HCT116 (cell line): ENCODE results near the gene PATL2. TPM values are rescaled to one million over a fixed set of nuclear protein-coding genes. Genes with fewer than 3 reads are reported as not detected.

Experiments
- ATAC-seq: fragments of 200-7000 bp; cut with Tn5 transposase; 2 replicates; pipeline ENCODE4 v1.9.1; 2020; ENCODE audit warnings: mild to moderate bottlenecking, moderate library complexity
- BruUV-seq: library from RNA; stranded (reverse); fragments of 400-500 nt; replicated peaks from 2 replicates; lab custom pipeline; 2021; lab: Mats Ljungman, UMichigan
- CTCF ChIA-PET: fragments of 300-600 bp; sonication (Branson Sonifier 250); formaldehyde crosslinking; loops from one replicate; lab custom pipeline; 2021; ENCODE audit warnings: antibody characterized with exemption; lab: Charles Lee
- POLR2A ChIA-PET: fragments of 300-600, 350-600 bp; sonication (Branson Sonifier 250); formaldehyde crosslinking; loops from one replicate; lab custom pipeline; 2021; ENCODE audit warnings: antibody characterized with exemption; lab: Charles Lee
- RAD21 ChIA-PET, 2 experiments: fragments of 300-600 bp; sonication (Branson Sonifier 250); formaldehyde crosslinking; loops; one replicate each; lab custom pipeline; 2023; ENCODE audit warnings: low total read pairs in 2 of 2; ENCODE audit not compliant: uncharacterized antibody in 2 of 2, unreplicated experiment in 2 of 2, low non-redundant PET in 1 of 2; lab: Charles Lee
- DNase-seq: peaks from one replicate; pipeline ENCODE4 v3.0.0-alpha.2; 2010; ENCODE audit warnings: low read depth, low spot score
- H2AFZ ChIP-seq: fragments of 200-600 bp; shearing (Covaris generic), sonication (generic); 2 replicates; pipeline ENCODE4 v1.6.1; 2017; ENCODE audit warnings: low read depth, mixed run types, mixed read lengths, antibody characterized with exemption, low read length; ENCODE audit not compliant: poor library complexity, severe bottlenecking
- H3K27ac ChIP-seq: 2 replicates; pipeline ENCODE4 v1.5.1; 2012; ENCODE audit warnings: low read depth, low read length
- H3K27me3 ChIP-seq: fragments of 200-600 bp; sonication (generic); 2 replicates; pipeline ENCODE4 v1.6.1; 2016; ENCODE audit warnings: mixed run types, low read length, mixed read lengths; ENCODE audit not compliant: insufficient read depth
- H3K36me3 ChIP-seq, 2 experiments: fragments of 200-500 bp in 1 of 2; fragments of 200-600 bp in 1 of 2; sonication (Bioruptor generic) in 1 of 2; sonication (generic) in 1 of 2; 2 replicates each; pipeline versions ENCODE4 v1.5.1 to v1.6.1; 2014 to 2016; ENCODE audit warnings: low read length in 2 of 2, inconsistent platforms in 1 of 2, mixed read lengths in 1 of 2, mixed run types in 1 of 2; ENCODE audit not compliant: insufficient read depth in 2 of 2, control insufficient read depth in 1 of 2
- H3K4me1 ChIP-seq, 2 experiments: fragments of 200-600 bp in 1 of 2; sonication (generic) in 1 of 2; 2 replicates each; pipeline versions ENCODE4 v1.5.1 to v1.6.1; 2012 to 2017; ENCODE audit warnings: low read length in 2 of 2, inconsistent platforms in 1 of 2, mild to moderate bottlenecking in 1 of 2, mixed read lengths in 1 of 2, mixed run types in 1 of 2, moderate library complexity in 1 of 2; ENCODE audit not compliant: insufficient read depth in 2 of 2, control insufficient read depth in 1 of 2
- H3K4me2 ChIP-seq: fragments of 200-600 bp; sonication (generic); 2 replicates; pipeline ENCODE4 v1.6.1; 2017; ENCODE audit warnings: mixed run types, low read length, mixed read lengths
- H3K4me3 ChIP-seq, 2 experiments: fragments of 200-600 bp in 1 of 2; sonication (generic) in 1 of 2; replicated peaks in 1 of 2; 2 replicates each; pipeline ENCODE4 v1.5.1; 2011 to 2016; ENCODE audit warnings: low read length in 2 of 2, control low read depth in 1 of 2, low read depth in 1 of 2, mild to moderate bottlenecking in 1 of 2, mixed read lengths in 1 of 2, mixed run types in 1 of 2
- H3K79me2 ChIP-seq: fragments of 200-600 bp; sonication (generic); 2 replicates; pipeline ENCODE4 v1.6.1; 2017; ENCODE audit warnings: mild to moderate bottlenecking, mixed run types, low read length, moderate library complexity, mixed read lengths; ENCODE audit not compliant: insufficient read depth
- H3K9ac ChIP-seq: fragments of 200-600 bp; sonication (generic); 2 replicates; pipeline ENCODE4 v1.6.1; 2016; ENCODE audit warnings: low read length, mixed read lengths
- H3K9me2 ChIP-seq: fragments of 200-600 bp; sonication (generic), shearing (Covaris generic); 2 replicates; pipeline ENCODE4 v1.6.1; 2017; ENCODE audit warnings: mixed run types, mild to moderate bottlenecking, moderate library complexity; ENCODE audit not compliant: insufficient read depth
- H3K9me3 ChIP-seq, 2 experiments: fragments of 200-500 bp in 1 of 2; fragments of 200-600 bp in 1 of 2; sonication (Bioruptor generic) in 1 of 2; sonication (generic) in 1 of 2; 2 replicates each; pipeline ENCODE4 v1.6.1; 2014 to 2017; ENCODE audit warnings: low read length in 2 of 2, mixed read lengths in 2 of 2, inconsistent platforms in 1 of 2, low read depth in 1 of 2, mild to moderate bottlenecking in 1 of 2, mixed run types in 1 of 2, moderate library complexity in 1 of 2; ENCODE audit not compliant: control insufficient read depth in 1 of 2, insufficient read depth in 1 of 2
- H4K20me1 ChIP-seq: fragments of 200-600 bp; sonication (generic), shearing (Covaris generic); 2 replicates; pipeline ENCODE4 v1.6.1; 2017; ENCODE audit warnings: mixed run types, mild to moderate bottlenecking, moderate library complexity; ENCODE audit not compliant: insufficient read depth
- CBX3 ChIP-seq: IDR thresholded peaks from 2 replicates; pipeline ENCODE4 v1.6.1; 2012; ENCODE audit warnings: low read depth
- CEBPB ChIP-seq: IDR thresholded peaks from 2 replicates; pipeline ENCODE4 v1.6.1; 2012; ENCODE audit warnings: low read depth
- CTCF ChIP-seq, 3 experiments: fragments of 200-600 bp in 1 of 3; sonication (generic) in 1 of 3; IDR thresholded peaks in 2 of 3; conservative IDR thresholded peaks in 1 of 3; 2 replicates each; pipeline ENCODE4 v1.5.1; 2012 to 2017; ENCODE audit warnings: low read depth in 2 of 3, low read length in 2 of 3, antibody characterized with exemption in 1 of 3, borderline replicate concordance in 1 of 3, control low read depth in 1 of 3, mild to moderate bottlenecking in 1 of 3, mixed read lengths in 1 of 3, mixed run types in 1 of 3, moderate library complexity in 1 of 3; ENCODE audit not compliant: insufficient read depth in 1 of 3
- EGR1 ChIP-seq: IDR thresholded peaks from 2 replicates; pipeline ENCODE4 v1.6.1; 2012; ENCODE audit warnings: low read depth
- EZH2phosphoT487 ChIP-seq: fragments of 200-600 bp; IDR thresholded peaks from 2 replicates; pipeline ENCODE4 v1.6.1; 2018; ENCODE audit warnings: antibody characterized with exemption, borderline replicate concordance
- FOSL1 ChIP-seq: IDR thresholded peaks from 2 replicates; pipeline ENCODE4 v1.6.1; 2012; ENCODE audit warnings: low read depth
- JUND ChIP-seq: IDR thresholded peaks from 2 replicates; pipeline ENCODE4 v1.6.1; 2012
- MAX ChIP-seq: IDR thresholded peaks from 2 replicates; pipeline ENCODE4 v1.6.1; 2012
- POLR2A ChIP-seq: IDR thresholded peaks from 2 replicates; pipeline ENCODE4 v1.7.0; 2011; ENCODE audit warnings: borderline replicate concordance; ENCODE audit not compliant: insufficient read depth, insufficient read length; ENCODE audit errors: extremely low read depth
- SIN3A ChIP-seq: IDR thresholded peaks from 2 replicates; pipeline ENCODE4 v1.6.1; 2012; ENCODE audit warnings: low read depth
- TCF7L2 ChIP-seq: IDR thresholded peaks from 2 replicates; pipeline ENCODE4 v1.7.0; 2011; ENCODE audit warnings: borderline replicate concordance, inconsistent platforms; ENCODE audit not compliant: insufficient read depth, insufficient read length; ENCODE audit errors: extremely low read depth
- ZFX ChIP-seq: fragments of 450-650 bp; IDR thresholded peaks from 2 replicates; pipeline ENCODE4 v1.6.1; 2017
- intact Hi-C: fragments of 100-400 bp; cut with micrococcal nuclease; formaldehyde crosslinking; loops from 2 replicates; pipeline ENCODE4 v1.10.0; 2022
- total RNA-seq: library from RNA; stranded (reverse); gene quantifications from one replicate; pipeline ENCODE4 v1.2.1, GENCODE V29; 2021; ENCODE audit not compliant: unreplicated experiment

The PATL2 gene
- total RNA-seq, 1 experiment from 2014 or later, result 1.2 TPM

- DNase-seq, result no peak
- no peaks in the 10 kb centered on the region for H4K20me1 ChIP-seq
- POLR2A ChIA-PET, result interaction anchor here (1.1 kb wide), 1 partner anchor 41 kb away, joined by 3 read pairs; the partner anchor contains the start of genes B2M and PATL2
These were observed 40.8 kb downstream of the PATL2 start for GRCh38 chr15:44670087-44670950.

More at GRCh38 chr15:44670087-44670950, 40.8 kb downstream of the PATL2 start:
- BruUV-seq, result no TSS peak
- ChIA-PET CTCF (no interaction called here), RAD21 (no interaction called here)
- Histone ChIP-seq H2AFZ (no peak overlapping the region), H3K79me2 (no peaks in the 10 kb centered on the region), H3K4me2 (no peak overlapping the region), H3K36me3 (no peaks in the 10 kb centered on the region), H3K4me1 (no peaks in the 10 kb centered on the region), H3K9me2 (no peaks in the 10 kb centered on the region), H3K27ac (no peak overlapping the region), H3K9ac (no peak overlapping the region), H3K9me3 (no peaks in the 10 kb centered on the region), H3K27me3 (no peaks in the 10 kb centered on the region), H3K4me3 (no peak overlapping the region)
- no peak for ATAC-seq
- intact Hi-C loops, result no loop called here
- no peak for TF ChIP-seq CTCF (IDR thresholded peaks at IDR 0.05 in 2 of 3, conservative IDR thresholded peaks at IDR 0.05 in 1 of 3; ENCODE audit: borderline replicate concordance in 1 of 3, insufficient read depth in 1 of 3, low read depth in 2 of 3, low read length in 2 of 3)
- TF ChIP-seq SIN3A, result no peak
- no peak for TF ChIP-seq CBX3
- TF ChIP-seq FOSL1, result no peak
- no peak for TF ChIP-seq CEBPB
- TF ChIP-seq ZFX, result no peak
- TF ChIP-seq JUND, result no peak
- TF ChIP-seq EZH2phosphoT487, result no peak
- TF ChIP-seq MAX, result no peak
- no peak for TF ChIP-seq EGR1
- no peak for TF ChIP-seq TCF7L2
- TF ChIP-seq POLR2A, result no peak
